PC-9 (cell line): ENCODE measurements around the gene COMMD1. TPM values are rescaled to one million over a fixed set of nuclear protein-coding genes. Genes with fewer than 3 reads are reported as not detected.
"Not testable (repeated sequence)": the region's sequence is repeated elsewhere in the genome, so short reads cannot be mapped to it uniquely, and the experiment has no call there.

Experiments
- BruUV-seq: library from RNA; stranded (reverse); fragments of 400-500 nt; replicated peaks from 2 replicates; lab custom pipeline; 2021; lab: Mats Ljungman, UMichigan
- CTCF ChIA-PET: fragments of 300-600 bp; sonication (Branson Sonifier 250); formaldehyde crosslinking; loops from one replicate; lab custom pipeline; 2022; ENCODE audit warnings: antibody characterized with exemption; lab: Charles Lee
- POLR2A ChIA-PET: fragments of 300-600 bp; sonication (Branson Sonifier 250); formaldehyde crosslinking; loops from one replicate; lab custom pipeline; 2022; ENCODE audit warnings: antibody characterized with exemption; ENCODE audit not compliant: unreplicated experiment; lab: Charles Lee
- DNase-seq, 2 experiments: peaks; one replicate each; pipeline versions ENCODE4 v3.0.0 to v3.0.0-alpha.2; 2015 to 2022; ENCODE audit warnings: mixed read lengths in 1 of 2
- H2AFZ ChIP-seq: fragments of 200-600 bp; sonication (generic); 2 replicates; pipeline ENCODE4 v1.8.1; 2017; ENCODE audit warnings: antibody characterized with exemption
- H3F3A ChIP-seq: fragments of 200-600 bp; sonication (generic); 2 replicates; pipeline ENCODE4 v1.8.1; 2017; ENCODE audit warnings: antibody characterized with exemption, mild to moderate bottlenecking, low read depth; ENCODE audit not compliant: insufficient read depth
- H3K27ac ChIP-seq: fragments of 200-600 bp; sonication (generic); 2 replicates; pipeline ENCODE4 v1.6.1; 2016; ENCODE audit warnings: mixed run types
- H3K27me3 ChIP-seq: fragments of 200-600 bp; sonication (generic); 2 replicates; pipeline ENCODE4 v1.6.1; 2016; ENCODE audit warnings: low read depth, mixed run types; ENCODE audit not compliant: insufficient read depth
- H3K36me3 ChIP-seq: fragments of 200-600 bp; sonication (generic); 2 replicates; pipeline ENCODE4 v1.6.1; 2016; ENCODE audit warnings: low read depth, mixed run types
- H3K4me1 ChIP-seq: fragments of 200-600 bp; sonication (generic); replicated peaks from 2 replicates; pipeline ENCODE4 v1.6.1; 2016; ENCODE audit warnings: mixed run types; ENCODE audit not compliant: insufficient read depth
- H3K4me2 ChIP-seq: fragments of 200-600 bp; sonication (generic); 2 replicates; pipeline ENCODE4 v1.6.1; 2017; ENCODE audit warnings: mixed run types
- H3K4me3 ChIP-seq: fragments of 200-600 bp; sonication (generic); 2 replicates; pipeline ENCODE4 v1.6.1; 2016; ENCODE audit warnings: mixed run types
- H3K79me2 ChIP-seq: fragments of 200-600 bp; sonication (generic); 2 replicates; pipeline ENCODE4 v1.6.1; 2017; ENCODE audit warnings: low read depth, mixed run types
- H3K9me2 ChIP-seq: fragments of 200-600 bp; sonication (generic); 2 replicates; pipeline ENCODE4 v1.8.1; 2017; ENCODE audit warnings: mild to moderate bottlenecking; ENCODE audit not compliant: insufficient read depth
- H3K9me3 ChIP-seq: fragments of 200-600 bp; sonication (generic); 2 replicates; pipeline ENCODE4 v1.8.1; 2016; ENCODE audit warnings: low read depth; ENCODE audit not compliant: insufficient read depth
- H4K20me1 ChIP-seq: fragments of 200-600 bp; sonication (generic); 2 replicates; pipeline ENCODE4 v1.8.1; 2017; ENCODE audit not compliant: insufficient read depth
- CTCF ChIP-seq: fragments of 200-600 bp; sonication (generic); conservative IDR thresholded peaks from 2 replicates; pipeline ENCODE4 v1.6.1; 2017; ENCODE audit warnings: mixed run types, antibody characterized with exemption, mild to moderate bottlenecking, moderate library complexity
- EZH2 ChIP-seq: fragments of 200-600 bp; sonication (generic); IDR thresholded peaks from 2 replicates; pipeline ENCODE4 v1.8.0; 2017; ENCODE audit warnings: antibody characterized with exemption, low read depth
- intact Hi-C: fragments of 100-400 bp; cut with micrococcal nuclease; formaldehyde crosslinking; loops from one replicate; pipeline ENCODE4 v1.10.0; 2022; ENCODE audit not compliant: unreplicated experiment
- total RNA-seq: library from RNA; stranded (reverse); gene quantifications from 2 replicates; pipeline ENCODE4 v1.2.3, GENCODE V29; 2021

The COMMD1 gene
- total RNA-seq, 1 experiment from 2014 or later: 16.3 TPM

DNA sequence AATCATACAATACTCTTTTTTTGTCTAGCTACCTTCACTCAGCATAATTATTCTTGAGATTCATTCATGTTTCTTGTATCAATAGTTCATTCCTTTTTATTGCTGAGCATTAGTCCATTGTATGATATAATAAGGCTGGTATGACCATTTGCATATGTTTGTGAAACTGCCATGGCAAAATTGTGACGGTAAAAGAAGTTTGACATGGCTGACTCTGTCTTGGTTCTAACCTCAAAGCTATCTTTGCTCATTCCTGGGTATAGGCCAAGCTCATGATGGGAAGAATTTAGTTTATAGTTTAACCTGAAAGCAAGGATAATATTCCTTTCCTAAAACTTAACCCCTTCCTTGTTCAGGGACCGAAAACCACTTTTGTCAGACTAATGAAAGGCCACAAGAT, 46.4 kb downstream of the COMMD1 start:
- Histone ChIP-seq H3K27me3 (no peaks in the 10 kb centered on the region), H4K20me1 (no peaks in the 10 kb centered on the region), H3K4me2 (no peak overlapping the region), H3K9me2 (no peaks in the 10 kb centered on the region), H3K36me3 (no peaks in the 10 kb centered on the region), H3K27ac (no peak overlapping the region), H3K4me1 (peaks cover 1% of the 10 kb centered on the region; the same call in 1 of the 2 replicates), H3K9me3 (peaks cover 11% of the 10 kb centered on the region; the same call in 1 of the 2 replicates), H3K4me3 (no peak overlapping the region), H3K79me2 (no peaks in the 10 kb centered on the region), H2AFZ (no peak overlapping the region), H3F3A (no peaks in the 10 kb centered on the region)
- ChIA-PET CTCF (no interaction called here), POLR2A (no interaction called here)
- BruUV-seq: no TSS peak
- no peak for DNase-seq
- intact Hi-C loops: no loop called here
- TF ChIP-seq EZH2: no peak
- TF ChIP-seq CTCF: no peak

- Histone ChIP-seq H3K4me2 (no peak overlapping the region), H2AFZ (no peak overlapping the region), H3K4me1 (no peaks in the 10 kb centered on the region), H3K27ac (no peak overlapping the region), H3F3A (no peaks in the 10 kb centered on the region), H3K36me3 (no peaks in the 10 kb centered on the region), H4K20me1 (no peaks in the 10 kb centered on the region), H3K79me2 (no peaks in the 10 kb centered on the region), H3K9me2 (no peaks in the 10 kb centered on the region), H3K4me3 (no peak overlapping the region), H3K9me3 (peaks cover 11% of the 10 kb centered on the region; the same call in 1 of the 2 replicates), H3K27me3 (no peaks in the 10 kb centered on the region)
- no peak for TF ChIP-seq EZH2
- no peak for TF ChIP-seq CTCF
- ChIA-PET POLR2A (no interaction called here), CTCF (no interaction called here)
- BruUV-seq: no TSS peak
- DNase-seq: no peak
- intact Hi-C loops: no loop called here
Observed at GRCh38 chr2:61952288-61952687, 46.8 kb downstream of the COMMD1 start.

GRCh38 chr2:61954856-61955255, 49.4 kb downstream of the COMMD1 start:
- H3K79me2 ChIP-seq, H3K4me3 ChIP-seq, H3K9me2 ChIP-seq, H3K4me2 ChIP-seq, H4K20me1 ChIP-seq, H3K27ac ChIP-seq, H3K27me3 ChIP-seq, H2AFZ ChIP-seq, DNase-seq, H3F3A ChIP-seq, H3K36me3 ChIP-seq, H3K4me1 ChIP-seq, intact Hi-C loops, BruUV-seq: not testable (repeated sequence)
- H3K9me3 ChIP-seq: peaks cover 11% of the 10 kb centered on the region; the same call in 1 of the 2 replicates
- ChIA-PET POLR2A (interaction anchor here (0.6 to 0.7 kb wide), 2 partner anchors 22 to 499 kb away, joined by 4 to 18 read pairs; no protein-coding TSS in a partner anchor), CTCF (interaction anchor here (0.6 kb wide), 1 partner anchor 535 kb away, joined by 4 read pairs; no protein-coding TSS in a partner anchor)
